Coronary artery (tissue), 2 donors: ENCODE measurements around the gene DNMT3A.

ENCODE experiments used
- DNase-seq: peaks from one replicate; pipeline ENCODE4 v3.0.0-alpha.2; 2017; ENCODE audit warnings: low spot score
- H3K27ac ChIP-seq, 2 donors: fragments of 200-600 bp; sonication (generic); one replicate each; pipeline ENCODE4 v1.5.1; 2016 to 2019
- H3K4me3 ChIP-seq: fragments of 200-600 bp; sonication (generic); 2 replicates; pipeline ENCODE4 v1.5.1; 2016; ENCODE audit warnings: mild to moderate bottlenecking, moderate library complexity
- CTCF ChIP-seq: fragments of 200-600 bp; sonication (generic); IDR thresholded peaks from one replicate; pipeline ENCODE4 v1.5.1; 2019; ENCODE audit warnings: antibody characterized with exemption

DNMT3A gene

GRCh38 chr2:25308599-25308998 lies 33.1 kb downstream of the DNMT3A start:
- no peak for DNase-seq
- no peak for TF ChIP-seq CTCF
- Histone ChIP-seq H3K27ac (no peak overlapping the region), H3K4me3 (no peak overlapping the region)

DNA sequence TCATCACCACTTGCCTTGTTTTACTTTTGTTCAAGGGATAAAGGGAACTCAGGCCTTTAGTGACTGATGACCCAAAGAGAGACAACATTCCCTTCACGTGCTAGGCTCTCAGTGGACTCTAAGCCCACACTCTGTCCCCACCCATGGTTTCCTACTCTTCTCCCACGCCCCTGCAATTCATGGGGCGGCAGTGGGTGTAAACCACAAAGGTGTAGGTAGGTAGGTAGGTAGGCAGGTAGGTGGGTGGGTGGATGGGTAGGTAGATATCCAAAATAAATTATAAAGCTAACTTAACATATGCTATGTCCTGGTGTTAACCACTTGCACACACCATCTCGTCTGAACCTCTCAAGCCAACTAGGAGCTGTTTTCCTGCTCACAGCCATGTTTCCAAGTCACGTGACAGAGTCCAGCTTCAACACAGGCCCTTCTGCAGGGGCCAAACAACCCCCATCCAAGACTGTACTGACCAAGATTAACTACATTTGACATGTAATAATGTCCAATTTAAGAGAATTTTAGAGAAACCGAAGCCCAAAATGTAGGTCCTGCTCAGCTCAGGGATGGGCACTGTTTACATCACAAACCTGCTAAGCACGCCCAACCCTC lies 33.7 kb downstream of the DNMT3A start:
- DNase-seq, result no peak
- TF ChIP-seq CTCF, result no peak
- Histone ChIP-seq H3K4me3 (no peak overlapping the region), H3K27ac (no peak overlapping the region)

DNA sequence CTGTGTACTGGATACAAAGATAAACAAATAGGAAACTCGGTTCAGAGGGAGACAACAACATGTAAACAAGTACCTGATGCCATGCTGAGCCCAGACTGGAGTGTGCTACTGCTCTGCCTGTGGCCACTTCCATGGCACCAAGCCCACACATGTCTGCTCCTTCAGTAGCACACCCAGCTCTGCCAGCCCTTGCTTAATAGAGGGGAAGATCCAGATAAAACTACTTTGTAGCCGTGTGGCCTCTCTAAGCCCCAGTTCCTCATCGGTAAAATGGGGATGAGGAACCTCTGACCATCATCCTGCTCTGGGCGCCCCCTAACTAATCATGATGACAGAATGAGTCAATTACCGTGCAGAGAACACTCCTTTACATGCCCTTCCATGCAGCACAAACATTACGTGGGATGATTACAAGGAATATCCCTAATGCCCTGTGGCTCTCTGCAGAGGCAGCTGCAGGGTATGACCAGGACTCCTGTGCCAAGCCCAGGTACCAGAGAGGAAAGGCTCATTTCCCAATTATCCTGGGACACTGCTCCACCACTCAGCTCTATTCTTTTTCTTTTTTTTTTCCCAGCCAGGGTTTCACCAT lies 34.9 kb downstream of the DNMT3A start:
- Histone ChIP-seq H3K27ac (no peak overlapping the region), H3K4me3 (no peak overlapping the region)
- DNase-seq, result no peak
- TF ChIP-seq CTCF, result no peak

DNA sequence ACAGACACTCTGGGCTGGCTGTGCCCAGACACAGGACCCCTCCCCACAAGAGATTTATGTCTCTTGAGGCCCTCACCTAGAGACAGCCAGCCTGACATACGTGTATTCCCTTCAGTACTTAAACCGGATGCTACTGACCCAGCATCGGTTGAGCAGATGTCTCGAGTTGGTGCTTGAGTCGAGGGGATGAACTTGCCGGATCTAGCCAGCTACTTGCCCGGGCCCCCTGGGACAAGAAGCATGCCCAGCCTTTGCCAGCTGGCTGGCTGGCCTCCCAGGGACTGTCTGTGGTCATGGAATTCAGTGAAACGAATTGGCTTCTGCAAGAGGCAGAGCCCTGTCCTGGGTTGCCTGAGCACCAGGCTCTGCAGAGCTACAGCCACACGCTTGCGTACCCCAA lies 36.0 kb downstream of the DNMT3A start:
- H3K4me3 ChIP-seq, result peak overlapping the region; percentile 43
- peak; percentile 84 for DNase-seq
- H3K27ac ChIP-seq, result peak overlapping the region in 1 of 2 donors; percentile 68
- TF ChIP-seq CTCF, result no peak

DNA sequence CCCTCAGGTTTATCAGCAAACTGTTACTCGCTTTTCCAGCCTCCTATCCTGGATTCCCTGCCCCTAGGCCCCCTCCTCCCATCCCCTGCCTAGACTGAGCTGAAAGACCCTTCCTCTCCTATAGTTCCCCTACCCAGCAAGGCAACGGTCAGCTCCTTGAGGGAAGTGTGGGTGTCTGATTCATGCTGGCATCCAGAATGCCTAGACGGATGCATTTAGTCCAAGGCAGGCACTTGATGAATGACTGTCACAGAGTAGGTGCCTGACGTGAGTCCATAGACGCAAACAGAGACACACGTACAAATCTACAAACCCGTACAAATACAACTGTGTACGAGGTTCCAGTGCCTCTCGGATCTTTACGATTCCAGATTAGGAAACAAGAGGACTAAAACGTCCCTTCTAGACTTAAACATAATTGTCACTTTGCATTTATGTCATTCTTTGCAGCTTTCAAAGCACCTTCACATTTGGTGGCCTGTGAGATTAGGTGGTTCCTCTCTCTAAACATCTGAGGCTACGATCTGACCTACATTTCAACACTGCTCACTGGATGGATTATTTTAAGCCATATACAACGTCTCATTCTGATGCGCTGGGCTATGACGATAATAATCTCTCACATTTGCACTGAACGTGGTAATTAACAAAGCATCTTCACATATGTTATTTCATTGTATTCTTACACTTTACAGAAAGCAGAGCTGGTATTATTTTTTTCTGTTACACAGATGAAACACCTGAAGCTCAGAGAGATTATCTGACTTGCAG lies 36.7 kb downstream of the DNMT3A start:
- DNase-seq, result no peak
- peak overlapping the region in 1 of 2 donors; percentile 68 for H3K27ac ChIP-seq
- no peak for TF ChIP-seq CTCF
- H3K4me3 ChIP-seq, result no peak overlapping the region

DNA sequence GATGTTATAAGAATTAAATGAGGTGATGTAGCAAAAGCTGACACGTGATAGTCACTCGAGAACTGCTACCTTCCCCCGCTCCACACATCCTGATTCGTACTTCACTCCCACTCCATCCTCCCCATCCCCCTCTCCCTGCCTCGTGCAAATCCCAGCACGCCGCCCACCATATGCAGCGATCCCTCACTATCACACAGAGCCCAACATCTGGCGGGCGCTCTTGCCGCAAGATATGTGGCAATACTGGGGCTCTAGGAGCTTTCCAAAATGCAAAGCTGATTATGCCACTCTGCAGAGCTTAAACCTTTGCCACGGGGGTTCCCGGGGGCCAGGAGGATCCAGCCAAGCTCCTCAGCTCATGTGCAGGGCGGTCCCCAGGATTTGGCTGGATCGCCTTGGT lies 37.4 kb downstream of the DNMT3A start:
- no peak overlapping the region for H3K27ac ChIP-seq
- DNase-seq, result no peak
- TF ChIP-seq CTCF, result no peak
- no peak overlapping the region for H3K4me3 ChIP-seq
